Bronchial epithelial cell (primary cell): ENCODE results near the gene TMEM121. TPM values are rescaled to one million over a fixed set of nuclear protein-coding genes. Genes with fewer than 3 reads are reported as not detected.

Experiments
- DNase-seq: peaks from one replicate; pipeline ENCODE4 v3.0.0-alpha.2; 2010; ENCODE audit warnings: low read depth
- FAIRE-seq: peaks from 2 replicates; lab custom pipeline; 2011; peaks lifted over from hg19 to GRCh38; lab: Jason Lieb, UNC
- H3K27me3 ChIP-seq: 2 replicates; pipeline ENCODE4 v1.5.1; 2011; ENCODE audit warnings: low read length; ENCODE audit not compliant: control insufficient read depth, insufficient read depth
- H3K36me3 ChIP-seq: 2 replicates; pipeline ENCODE4 v1.5.1; 2011; ENCODE audit warnings: low read length; ENCODE audit not compliant: control insufficient read depth, insufficient read depth
- H3K4me3 ChIP-seq: 2 replicates; pipeline ENCODE4 v1.5.1; 2011; ENCODE audit warnings: mild to moderate bottlenecking, low read depth, low read length, control low read depth
- CTCF ChIP-seq: IDR thresholded peaks from 2 replicates; pipeline ENCODE4 v1.5.1; 2011; ENCODE audit warnings: mild to moderate bottlenecking, moderate library complexity, low read length, control low read depth, inconsistent platforms; ENCODE audit not compliant: insufficient read depth, severe bottlenecking
- total RNA-seq: library from RNA; depleted of rRNA; stranded (reverse); fragments of >200 nt; gene quantifications from 2 replicates; pipeline ENCODE4 v1.2.1, GENCODE V29; 2014

Gene TMEM121
- total RNA-seq, 1 donor from 2014 or later = 0.53 TPM

GRCh38 chr14:105497671-105498429 lies 28.5 kb upstream of the TMEM121 start:
- Histone ChIP-seq H3K36me3 (peaks cover 3% of the 10 kb centered on the region), H3K4me3 (no peak overlapping the region), H3K27me3 (no peaks in the 10 kb centered on the region)
- FAIRE-seq (no peak), DNase-seq (no peak)
- no peak for TF ChIP-seq CTCF

GRCh38 chr14:105498430-105499255 lies 27.7 kb upstream of the TMEM121 start:
- FAIRE-seq (no peak), DNase-seq (no peak)
- Histone ChIP-seq H3K27me3 (no peaks in the 10 kb centered on the region), H3K4me3 (no peak overlapping the region), H3K36me3 (peaks cover 3% of the 10 kb centered on the region)
- no peak for TF ChIP-seq CTCF

GRCh38 chr14:105499256-105500035 lies 26.9 kb upstream of the TMEM121 start:
- no peak for FAIRE-seq
- no peak overlapping the region for H3K4me3 ChIP-seq
- DNase-seq = no peak
- TF ChIP-seq CTCF = no peak
- peaks cover 3% of the 10 kb centered on the region for H3K36me3 ChIP-seq
- no peaks in the 10 kb centered on the region for H3K27me3 ChIP-seq

- FAIRE-seq (no peak), DNase-seq (no peak)
- Histone ChIP-seq H3K27me3 (no peaks in the 10 kb centered on the region), H3K4me3 (no peak overlapping the region), H3K36me3 (peaks cover 3% of the 10 kb centered on the region)
- TF ChIP-seq CTCF = no peak
Measured at GRCh38 chr14:105500036-105500725, 26.2 kb upstream of the TMEM121 start.

- DNase-seq = no peak
- no peaks in the 10 kb centered on the region for H3K27me3 ChIP-seq
- FAIRE-seq = no peak
- H3K36me3 ChIP-seq = peaks cover 3% of the 10 kb centered on the region
- TF ChIP-seq CTCF = no peak
- H3K4me3 ChIP-seq = no peak overlapping the region
Measured at GRCh38 chr14:105500726-105501101, 25.7 kb upstream of the TMEM121 start.
